Measurements from ENCODE around the gene GNG10.
"Not testable (repeated sequence)": the region's sequence is repeated elsewhere in the genome, so short reads cannot be mapped to it uniquely, and the experiment has no call there.

GNG10 gene

DNA sequence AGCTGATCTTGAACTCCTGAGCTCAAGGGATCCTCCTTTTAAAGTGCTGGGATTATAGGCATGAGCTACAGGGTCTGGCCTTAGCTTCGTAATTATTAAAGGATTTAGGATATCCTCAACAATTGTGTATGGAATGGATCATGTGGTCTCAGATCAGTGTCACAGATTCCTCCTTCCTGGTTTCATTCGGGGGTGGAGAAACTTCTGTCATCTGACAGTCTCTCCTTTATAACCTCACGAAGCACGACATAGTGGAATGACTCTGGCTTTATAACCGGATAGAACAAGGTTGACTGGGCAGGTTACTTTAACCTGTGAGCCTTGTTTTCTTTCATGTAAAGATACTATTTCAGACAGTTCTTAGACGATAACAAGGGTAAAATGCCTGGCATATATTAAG, 4.4 kb upstream of the GNG10 start:
- TF ChIP-seq, protein P1, sequence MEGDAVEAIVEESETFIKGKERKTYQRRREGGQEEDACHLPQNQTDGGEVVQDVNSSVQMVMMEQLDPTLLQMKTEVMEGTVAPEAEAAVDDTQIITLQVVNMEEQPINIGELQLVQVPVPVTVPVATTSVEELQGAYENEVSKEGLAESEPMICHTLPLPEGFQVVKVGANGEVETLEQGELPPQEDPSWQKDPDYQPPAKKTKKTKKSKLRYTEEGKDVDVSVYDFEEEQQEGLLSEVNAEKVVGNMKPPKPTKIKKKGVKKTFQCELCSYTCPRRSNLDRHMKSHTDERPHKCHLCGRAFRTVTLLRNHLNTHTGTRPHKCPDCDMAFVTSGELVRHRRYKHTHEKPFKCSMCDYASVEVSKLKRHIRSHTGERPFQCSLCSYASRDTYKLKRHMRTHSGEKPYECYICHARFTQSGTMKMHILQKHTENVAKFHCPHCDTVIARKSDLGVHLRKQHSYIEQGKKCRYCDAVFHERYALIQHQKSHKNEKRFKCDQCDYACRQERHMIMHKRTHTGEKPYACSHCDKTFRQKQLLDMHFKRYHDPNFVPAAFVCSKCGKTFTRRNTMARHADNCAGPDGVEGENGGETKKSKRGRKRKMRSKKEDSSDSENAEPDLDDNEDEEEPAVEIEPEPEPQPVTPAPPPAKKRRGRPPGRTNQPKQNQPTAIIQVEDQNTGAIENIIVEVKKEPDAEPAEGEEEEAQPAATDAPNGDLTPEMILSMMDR (conservative IDR thresholded peaks at IDR 0.05) = no peak

DNA sequence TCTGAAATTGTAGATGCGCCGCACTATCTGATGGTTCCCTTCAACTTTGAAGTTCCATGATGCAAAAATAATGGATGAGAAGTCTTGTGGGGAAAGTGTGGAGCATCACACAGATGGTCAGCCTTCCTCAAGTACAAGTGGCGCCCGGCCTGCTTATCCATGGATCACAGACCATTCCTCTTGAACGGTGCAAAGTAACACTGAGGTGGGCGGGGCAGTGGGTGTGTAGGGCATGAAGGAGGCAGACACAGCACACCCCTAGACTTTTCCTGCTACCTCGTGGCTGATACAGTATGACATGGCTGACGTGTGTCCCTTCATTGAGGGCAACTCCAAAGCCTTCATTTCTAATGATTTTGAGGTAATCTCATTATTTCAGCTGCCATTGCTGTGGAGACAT, 2.5 kb upstream of the GNG10 start:
- TF ChIP-seq, protein P1 (conservative IDR thresholded peaks at IDR 0.05) = no peak
- H3K27ac ChIP-seq = no peak overlapping the region

More for the DNA sequence above, 4.4 kb upstream of the GNG10 start:
- no peak overlapping the region for H3K27ac ChIP-seq

DNA sequence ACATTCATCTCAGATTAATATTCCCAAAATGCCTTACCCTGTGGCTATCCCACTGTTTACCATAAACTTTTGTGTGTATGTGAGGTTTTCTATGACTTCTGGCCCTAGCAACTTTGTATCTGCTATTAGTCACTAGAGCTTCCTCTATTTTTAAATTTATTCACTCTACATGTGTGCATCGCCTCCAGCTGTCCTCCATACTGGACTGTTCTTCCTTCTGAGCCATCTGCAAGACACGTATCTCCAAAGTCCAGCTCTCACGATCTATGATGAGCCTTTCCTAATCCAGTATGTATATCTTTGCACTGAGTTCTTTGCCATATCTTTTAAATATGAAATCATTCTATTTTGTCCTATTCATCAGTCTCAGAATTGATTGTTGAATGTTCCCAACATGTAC, 1.7 kb upstream of the GNG10 start:
- H3K27ac ChIP-seq = no peak overlapping the region
- TF ChIP-seq, protein P1 (conservative IDR thresholded peaks at IDR 0.05) = no peak

DNA sequence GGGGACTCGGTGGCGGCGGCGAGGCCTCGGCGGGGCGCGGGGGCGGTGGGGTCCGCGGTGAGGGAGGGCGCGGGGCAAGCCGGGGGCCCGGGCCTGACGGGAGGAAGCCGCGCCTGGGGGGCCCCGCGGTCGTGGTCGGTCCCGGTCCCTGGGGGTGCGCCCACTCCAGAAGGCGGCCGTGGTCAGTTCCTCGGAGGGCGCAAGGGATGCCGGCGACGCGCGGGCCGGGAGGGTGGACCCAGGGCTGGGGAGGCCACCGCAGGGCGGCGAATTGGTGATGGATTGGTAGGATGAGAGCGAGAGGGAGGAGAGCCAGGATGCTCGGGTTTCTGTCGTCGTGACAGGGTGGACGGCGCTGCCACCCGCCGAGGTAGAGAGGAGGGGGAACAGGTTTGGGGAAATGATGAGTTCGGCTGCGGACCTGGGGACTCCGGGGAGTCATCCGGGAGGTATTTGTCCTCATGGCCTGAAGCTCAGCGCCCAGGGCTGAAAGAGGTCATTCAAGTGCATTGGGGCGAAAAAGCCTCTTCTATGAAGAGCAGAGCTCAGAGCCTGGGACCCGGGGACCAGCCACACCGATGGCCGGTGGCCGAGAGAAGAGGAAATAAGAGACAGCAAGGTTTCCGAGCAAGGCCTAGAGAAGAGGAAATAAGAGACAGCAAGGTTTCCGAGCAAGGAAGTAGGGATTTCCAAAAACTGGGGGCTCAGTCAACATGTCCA, 557 bp downstream of the GNG10 start:
- peak overlapping the region; percentile 87 for H3K27ac ChIP-seq
- TF ChIP-seq, protein P1 (conservative IDR thresholded peaks at IDR 0.05) = no peak

DNA sequence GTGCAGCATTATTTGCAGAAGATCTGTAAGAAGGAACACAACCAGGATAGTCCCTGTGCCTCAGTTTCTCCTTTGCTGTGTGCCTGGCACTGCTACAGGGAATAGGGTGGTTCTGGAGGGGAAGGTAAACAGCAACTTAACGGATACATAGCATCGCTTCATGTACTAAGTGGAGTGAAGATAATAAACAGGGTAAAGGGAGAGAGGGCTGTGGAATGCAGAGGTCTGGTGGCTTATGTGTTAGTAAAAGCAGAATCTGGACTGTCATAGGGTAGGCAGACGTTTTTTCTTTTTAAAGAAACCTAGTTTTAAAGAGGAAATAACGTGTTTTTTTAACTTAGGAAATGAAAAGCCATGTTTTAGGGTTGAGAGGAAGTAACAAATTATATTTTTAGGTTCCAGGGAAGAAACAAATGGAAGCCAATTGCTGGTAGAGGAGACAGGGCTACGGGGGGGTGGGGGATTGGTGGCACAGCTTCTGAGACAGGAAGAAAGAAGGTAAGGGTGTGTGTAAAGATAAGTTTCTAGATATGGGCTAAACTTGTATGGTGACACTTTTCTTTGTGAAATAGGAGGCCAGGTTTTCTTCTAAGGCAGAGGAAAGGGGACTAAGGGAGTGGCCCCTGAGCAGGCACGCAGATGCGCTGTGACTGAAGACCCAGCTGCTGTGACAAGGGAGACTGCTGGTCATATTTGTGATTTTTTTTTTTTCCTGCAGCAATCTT, 1.3 kb downstream of the GNG10 start:
- peak overlapping the region; percentile 87 for H3K27ac ChIP-seq
- TF ChIP-seq, protein P1 (conservative IDR thresholded peaks at IDR 0.05) = no peak

DNA sequence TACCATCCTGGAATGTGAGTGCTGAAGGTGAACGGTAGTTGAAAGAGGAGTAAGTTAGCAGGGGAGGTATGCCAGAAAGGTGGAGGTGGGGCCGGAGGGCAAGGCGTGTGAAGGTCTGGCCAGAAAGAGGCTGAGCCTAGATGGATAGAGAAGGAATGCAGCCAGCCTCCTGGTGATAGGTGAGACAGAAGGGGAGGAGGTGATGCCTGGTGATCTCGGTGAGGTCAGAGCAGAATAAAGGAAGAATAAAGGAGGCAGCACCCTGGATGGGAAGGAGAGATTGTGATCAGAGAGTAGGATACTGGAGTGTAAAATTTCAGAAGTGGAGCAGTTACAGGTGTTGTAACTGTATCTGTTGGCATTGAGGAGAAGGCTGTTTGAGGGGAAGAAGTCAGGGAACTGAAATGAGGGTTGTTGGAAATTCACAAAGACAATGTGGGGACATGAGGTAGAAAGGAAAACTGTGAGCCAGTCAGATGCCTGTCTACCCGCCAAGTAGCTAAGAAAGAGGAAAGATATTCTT, 2.0 kb downstream of the GNG10 start:
- TF ChIP-seq, protein P1 (conservative IDR thresholded peaks at IDR 0.05) = no peak
- no peak overlapping the region for H3K27ac ChIP-seq

DNA sequence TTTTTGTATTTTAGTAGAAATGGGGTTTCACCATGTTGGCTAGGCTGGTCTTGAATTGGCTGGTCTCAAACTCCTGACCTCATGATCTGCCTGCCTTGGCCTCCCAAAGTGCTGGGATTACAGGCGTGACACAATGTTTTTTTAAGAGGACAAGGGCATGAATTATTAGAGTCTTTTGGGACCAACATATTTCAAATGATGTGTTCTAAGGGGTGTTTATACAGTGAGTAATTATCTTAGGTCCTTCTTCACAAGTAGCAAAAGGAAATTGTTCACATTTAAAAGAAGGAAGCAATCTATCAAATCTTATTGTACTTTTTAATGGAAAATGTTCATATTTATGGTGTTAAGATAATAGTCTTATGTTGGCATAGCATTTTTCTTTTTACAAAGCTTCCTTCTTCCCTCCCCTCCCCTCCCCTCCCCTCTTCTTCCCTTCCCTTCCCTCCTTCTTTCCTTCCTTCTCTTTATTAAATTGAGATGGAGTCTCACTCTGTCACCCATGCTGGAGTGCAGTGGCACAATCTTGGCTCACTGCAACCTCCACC, 6.7 kb downstream of the GNG10 start:
- H3K27ac ChIP-seq = no peak overlapping the region
- TF ChIP-seq, protein P1 (conservative IDR thresholded peaks at IDR 0.05) = no peak

DNA sequence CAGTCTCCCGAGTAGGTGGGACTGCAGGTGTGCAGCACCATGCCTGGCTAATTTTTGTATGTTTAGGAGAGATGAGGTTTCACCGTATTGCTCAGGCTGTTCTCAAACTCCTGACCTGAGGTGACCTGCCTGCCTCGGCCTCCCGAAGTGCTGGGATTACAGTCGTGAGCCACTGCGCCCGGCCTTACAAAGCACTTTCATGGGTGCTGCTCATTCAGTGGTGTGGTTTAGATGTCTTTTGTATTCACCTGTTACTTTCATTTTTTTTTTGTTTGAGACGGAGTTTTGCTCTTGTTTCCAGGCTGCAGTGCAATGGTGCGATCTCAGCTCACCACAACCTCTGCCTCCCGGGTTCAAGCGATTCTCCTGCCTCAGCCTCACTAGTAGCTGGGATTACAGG, 7.2 kb downstream of the GNG10 start:
- H3K27ac ChIP-seq = not testable (repeated sequence)

All from VCaP (cell line).